Hepatocyte (in vitro differentiated cells): Measurements from ENCODE around the gene NAMPT. TPM values are rescaled to one million over a fixed set of nuclear protein-coding genes. Genes with fewer than 3 reads are reported as not detected.

Experiments used
- DNase-seq: peaks from one replicate; pipeline ENCODE4 v3.0.0-alpha.2; 2016; ENCODE audit warnings: low spot score
- H2AFZ ChIP-seq: fragments of 200-600 bp; sonication (generic); 2 replicates; pipeline ENCODE4 v1.6.0; 2016; ENCODE audit warnings: antibody characterized with exemption, mild to moderate bottlenecking
- H3K27ac ChIP-seq: fragments of 200-600 bp; sonication (generic); 2 replicates; pipeline ENCODE4 v1.5.1; 2016; ENCODE audit warnings: mild to moderate bottlenecking
- H3K27me3 ChIP-seq: fragments of 200-600 bp; sonication (generic); 2 replicates; pipeline ENCODE4 v1.6.1; 2016
- H3K36me3 ChIP-seq: fragments of 200-600 bp; sonication (generic); replicated peaks from 2 replicates; pipeline ENCODE4 v1.5.1; 2016; ENCODE audit warnings: low read depth; ENCODE audit not compliant: insufficient read depth
- H3K4me1 ChIP-seq: fragments of 200-600 bp; sonication (generic); 2 replicates; pipeline ENCODE4 v1.5.1; 2016; ENCODE audit warnings: mild to moderate bottlenecking, moderate library complexity; ENCODE audit not compliant: insufficient read depth
- H3K4me2 ChIP-seq: fragments of 200-600 bp; sonication (generic); 2 replicates; pipeline ENCODE4 v1.6.0; 2016
- H3K4me3 ChIP-seq: fragments of 200-600 bp; sonication (generic); 2 replicates; pipeline ENCODE4 v1.5.1; 2016; ENCODE audit warnings: mild to moderate bottlenecking
- H3K79me2 ChIP-seq: fragments of 200-600 bp; sonication (generic); 2 replicates; pipeline ENCODE4 v1.6.0; 2017; ENCODE audit warnings: mild to moderate bottlenecking
- H3K9me2 ChIP-seq: fragments of 200-600 bp; sonication (generic); replicated peaks from 2 replicates; pipeline ENCODE4 v1.6.0; 2017; ENCODE audit warnings: mild to moderate bottlenecking; ENCODE audit not compliant: insufficient read depth
- H3K9me3 ChIP-seq: fragments of 200-600 bp; sonication (generic); 2 replicates; pipeline ENCODE4 v1.5.1; 2016; ENCODE audit warnings: low read depth, mild to moderate bottlenecking
- H4K20me1 ChIP-seq: fragments of 200-600 bp; sonication (generic); 2 replicates; pipeline ENCODE4 v1.6.0; 2016; ENCODE audit warnings: mild to moderate bottlenecking; ENCODE audit not compliant: insufficient read depth, poor library complexity, severe bottlenecking
- CTCF ChIP-seq: fragments of 200-600 bp; sonication (generic); IDR thresholded peaks from 2 replicates; pipeline ENCODE4 v1.5.1; 2016; ENCODE audit warnings: antibody characterized with exemption, mild to moderate bottlenecking; ENCODE audit not compliant: poor library complexity
- EZH2 ChIP-seq: fragments of 200-600 bp; sonication (generic); IDR thresholded peaks from 2 replicates; pipeline ENCODE4 v1.6.1; 2016; ENCODE audit warnings: antibody characterized with exemption, mild to moderate bottlenecking, borderline replicate concordance
- EZH2phosphoT487 ChIP-seq: fragments of 200-600 bp; sonication (generic); IDR thresholded peaks from one replicate; pipeline ENCODE4 v1.6.1; 2018; ENCODE audit warnings: antibody characterized with exemption, mild to moderate bottlenecking, low read depth, moderate library complexity; ENCODE audit not compliant: unreplicated experiment, severe bottlenecking
- WGBS: methylation state at CpG from one replicate; pipeline ENCODE4 v1.1.6; 2016; ENCODE audit warnings: low lambda C conversion rate; ENCODE audit errors: missing lambda C conversion rate; 5-methylcytosine and 5-hydroxymethylcytosine counted together
- polyA plus RNA-seq: library from polyadenylated mRNA; unstranded; fragments of >200 nt; fragmentation: Nextera tagmentation; extraction: Ambion mirVana; gene quantifications from 2 replicates; pipeline ENCODE4 v1.2.1, GENCODE V29; 2016
- total RNA-seq: library from RNA; depleted of rRNA; stranded (reverse); fragments of >200 nt; gene quantifications from 2 replicates; pipeline ENCODE4 v1.2.3, GENCODE V29; 2014

Gene NAMPT
- total and polyA plus RNA-seq, 2 experiments from 2014 or later: 71.8 to 299 TPM

GRCh38 chr7:106269254-106269961, 15.4 kb downstream of the NAMPT start:
- Histone ChIP-seq H3K36me3 (peaks cover 8% of the 10 kb centered on the region), H3K79me2 (peaks cover 8% of the 10 kb centered on the region), H3K9me2 (no peaks in the 10 kb centered on the region), H3K4me3 (no peak overlapping the region), H3K4me1 (peaks cover 4% of the 10 kb centered on the region), H4K20me1 (no peaks in the 10 kb centered on the region), H3K27me3 (no peaks in the 10 kb centered on the region), H3K9me3 (no peaks in the 10 kb centered on the region), H2AFZ (no peak overlapping the region), H3K4me2 (no peak overlapping the region), H3K27ac (no peak overlapping the region)
- TF ChIP-seq EZH2 (no peak), EZH2phosphoT487 (no peak), CTCF (no peak)
- DNase-seq: no peak
- 90% methylated on average over 4 of the region's 4 CpGs for WGBS

DNA sequence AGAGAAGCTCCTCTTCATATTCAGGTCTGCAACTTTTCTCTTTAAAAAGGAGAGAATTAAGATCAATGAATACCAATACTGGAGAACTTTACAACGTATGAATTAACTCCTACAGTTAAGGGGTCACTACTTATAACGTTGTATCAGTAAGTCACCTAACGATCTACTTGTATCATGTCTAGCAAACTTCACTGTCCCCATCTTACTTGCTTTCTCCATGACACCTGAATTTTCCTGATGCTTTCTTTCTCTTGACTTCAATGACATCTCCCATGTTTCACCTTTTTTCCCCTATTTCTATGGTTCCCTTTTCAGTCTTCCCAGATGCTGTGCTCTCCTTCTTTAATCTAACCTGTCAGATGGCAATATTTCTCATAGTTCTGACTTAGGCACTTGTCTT, 19.6 kb downstream of the NAMPT start:
- no peaks in the 10 kb centered on the region for H3K27me3 ChIP-seq
- H3K27ac ChIP-seq: no peak overlapping the region
- H4K20me1 ChIP-seq: no peaks in the 10 kb centered on the region
- H3K4me2 ChIP-seq: no peak overlapping the region
- H3K36me3 ChIP-seq: no peaks in the 10 kb centered on the region
- H3K9me2 ChIP-seq: no peaks in the 10 kb centered on the region
- WGBS: over 99% methylated on average over 3 of the region's 3 CpGs
- no peaks in the 10 kb centered on the region for H3K9me3 ChIP-seq
- H2AFZ ChIP-seq: no peak overlapping the region
- H3K4me1 ChIP-seq: peaks cover 3% of the 10 kb centered on the region
- no peak overlapping the region for H3K4me3 ChIP-seq
- TF ChIP-seq CTCF: no peak
- no peak for TF ChIP-seq EZH2phosphoT487
- TF ChIP-seq EZH2: no peak
- no peaks in the 10 kb centered on the region for H3K79me2 ChIP-seq
- DNase-seq: no peak

DNA sequence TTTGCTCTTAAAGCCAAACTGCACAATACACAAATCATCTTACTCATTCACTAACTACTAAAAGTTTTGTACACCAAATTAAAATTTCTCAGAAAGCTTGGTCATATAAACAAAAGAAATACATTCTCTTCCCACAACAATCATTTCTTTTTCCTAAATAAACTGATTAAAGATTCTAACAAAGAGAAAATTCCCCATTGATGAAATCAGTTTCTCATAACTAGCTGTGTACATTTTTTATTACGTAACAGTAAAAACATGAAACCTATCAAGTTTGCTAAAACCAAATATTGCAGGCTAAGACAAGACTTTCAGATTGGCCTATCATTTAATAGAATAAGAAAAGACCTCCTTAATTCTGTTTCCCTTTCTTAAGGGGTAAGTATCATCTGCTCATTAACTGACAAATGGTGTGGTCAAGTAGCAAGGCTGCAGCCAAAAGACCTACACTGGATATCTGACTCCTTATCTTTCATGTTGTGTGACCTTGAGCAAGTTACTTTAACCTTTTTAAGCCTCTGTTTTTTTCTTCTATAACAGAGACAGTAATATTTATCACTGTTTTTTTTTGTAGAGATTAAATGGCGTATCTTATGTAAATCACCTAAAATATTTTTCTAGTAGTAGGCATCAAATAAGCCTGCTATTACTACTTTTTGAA, 22.4 kb downstream of the NAMPT start:
- no peak overlapping the region for H3K4me2 ChIP-seq
- H3K27me3 ChIP-seq: no peaks in the 10 kb centered on the region
- peaks cover 5% of the 10 kb centered on the region for H3K36me3 ChIP-seq
- no peaks in the 10 kb centered on the region for H3K9me3 ChIP-seq
- H3K79me2 ChIP-seq: no peaks in the 10 kb centered on the region
- H3K4me1 ChIP-seq: no peaks in the 10 kb centered on the region
- H4K20me1 ChIP-seq: no peaks in the 10 kb centered on the region
- WGBS: 89% methylated on average over 2 of the region's 2 CpGs
- H3K9me2 ChIP-seq: no peaks in the 10 kb centered on the region
- TF ChIP-seq EZH2phosphoT487: no peak
- no peak for TF ChIP-seq CTCF
- no peak for TF ChIP-seq EZH2
- no peak overlapping the region for H3K27ac ChIP-seq
- H3K4me3 ChIP-seq: no peak overlapping the region
- no peak overlapping the region for H2AFZ ChIP-seq
- DNase-seq: no peak
